HEK293T (cell line): ENCODE measurements around the gene NME4.
"Not testable (repeated sequence)": the region's sequence is repeated elsewhere in the genome, so short reads cannot be mapped to it uniquely, and the experiment has no call there.

Experiments used
- CTCF ChIA-PET: fragments of 350-600 bp; formaldehyde crosslinking; extraction: SDS; loops from one replicate; lab custom pipeline; 2021; ENCODE audit warnings: antibody characterized with exemption, inconsistent platforms; lab: Yijun Ruan, JAX
- POLR2A ChIA-PET: fragments of 350-600 bp; formaldehyde crosslinking; extraction: SDS; loops from one replicate; lab custom pipeline; 2020; ENCODE audit warnings: antibody characterized with exemption, inconsistent platforms; lab: Yijun Ruan, JAX
- DNase-seq: peaks from one replicate; pipeline ENCODE4 v3.0.0; 2012; ENCODE audit warnings: mixed read lengths; ENCODE audit errors: extremely low spot score
- ARNT ChIP-seq: fragments of 450-650 bp; IDR thresholded peaks from 2 replicates; pipeline ENCODE4 v1.6.1; 2017; ENCODE audit warnings: mild to moderate bottlenecking
- BHLHE40 ChIP-seq: fragments of 450-650 bp; IDR thresholded peaks from 2 replicates; pipeline ENCODE4 v1.6.1; 2016; ENCODE audit warnings: mild to moderate bottlenecking, moderate library complexity, borderline replicate concordance
- CTBP1 ChIP-seq: fragments of 450-650 bp; IDR thresholded peaks from 2 replicates; pipeline ENCODE4 v1.6.1; 2016; ENCODE audit warnings: borderline replicate concordance
- ELF4 ChIP-seq: fragments of 450-650 bp; IDR thresholded peaks from 2 replicates; pipeline ENCODE4 v1.6.1; 2017; ENCODE audit warnings: antibody characterized with exemption
- FOXA1 ChIP-seq: fragments of 450-650 bp; IDR thresholded peaks from 2 replicates; pipeline ENCODE4 v1.6.1; 2016; ENCODE audit warnings: mild to moderate bottlenecking
- FOXK2 ChIP-seq: fragments of 450-650 bp; IDR thresholded peaks from 2 replicates; pipeline ENCODE4 v1.6.1; 2016; ENCODE audit warnings: mild to moderate bottlenecking
- FOXM1 ChIP-seq: fragments of 450-650 bp; IDR thresholded peaks from 2 replicates; pipeline ENCODE4 v1.6.1; 2017; ENCODE audit warnings: mild to moderate bottlenecking, borderline replicate concordance
- HDGF ChIP-seq: fragments of 450-650 bp; IDR thresholded peaks from 2 replicates; pipeline ENCODE4 v1.6.1; 2017; ENCODE audit warnings: antibody characterized with exemption, borderline replicate concordance
- L3MBTL2 ChIP-seq: fragments of 450-650 bp; conservative IDR thresholded peaks from 2 replicates; pipeline ENCODE4 v1.6.1; 2016; ENCODE audit warnings: mild to moderate bottlenecking
- LEF1 ChIP-seq: fragments of 450-650 bp; IDR thresholded peaks from 2 replicates; pipeline ENCODE4 v1.6.1; 2017; ENCODE audit warnings: mild to moderate bottlenecking, borderline replicate concordance
- NFRKB ChIP-seq: fragments of 450-650 bp; IDR thresholded peaks from 2 replicates; pipeline ENCODE4 v1.6.1; 2016; ENCODE audit warnings: mild to moderate bottlenecking, moderate library complexity
- SP1 ChIP-seq: fragments of 450-650 bp; IDR thresholded peaks from 2 replicates; pipeline ENCODE4 v1.6.1; 2017
- SUZ12 ChIP-seq: fragments of 450-650 bp; IDR thresholded peaks from 2 replicates; pipeline ENCODE4 v1.6.1; 2016; ENCODE audit warnings: mild to moderate bottlenecking
- TARDBP ChIP-seq: fragments of 450-650 bp; IDR thresholded peaks from 2 replicates; pipeline ENCODE4 v1.6.1; 2016
- ZNF384 ChIP-seq: fragments of 450-650 bp; IDR thresholded peaks from 2 replicates; pipeline ENCODE4 v1.6.1; 2016
- TF ChIP-seq, protein P1 (sequence below): fragments of 450-650 bp; IDR thresholded peaks from 2 replicates; pipeline ENCODE4 v1.6.1; 2016

Gene NME4

GRCh38 chr16:359067-359763 is 37.8 kb upstream of the NME4 start:
- POLR2A ChIA-PET = no interaction called here
- CTCF ChIA-PET = no interaction called here
- TF ChIP-seq ARNT (no peak), SUZ12 (no peak), BHLHE40 (no peak), TARDBP (no peak), ELF4 (no peak), FOXA1 (no peak), CTBP1 (no peak), HDGF (no peak), FOXM1 (no peak), LEF1 (no peak)
- TF ChIP-seq, protein P1, sequence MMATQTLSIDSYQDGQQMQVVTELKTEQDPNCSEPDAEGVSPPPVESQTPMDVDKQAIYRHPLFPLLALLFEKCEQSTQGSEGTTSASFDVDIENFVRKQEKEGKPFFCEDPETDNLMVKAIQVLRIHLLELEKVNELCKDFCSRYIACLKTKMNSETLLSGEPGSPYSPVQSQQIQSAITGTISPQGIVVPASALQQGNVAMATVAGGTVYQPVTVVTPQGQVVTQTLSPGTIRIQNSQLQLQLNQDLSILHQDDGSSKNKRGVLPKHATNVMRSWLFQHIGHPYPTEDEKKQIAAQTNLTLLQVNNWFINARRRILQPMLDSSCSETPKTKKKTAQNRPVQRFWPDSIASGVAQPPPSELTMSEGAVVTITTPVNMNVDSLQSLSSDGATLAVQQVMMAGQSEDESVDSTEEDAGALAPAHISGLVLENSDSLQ = no peak
- DNase-seq = no peak

GRCh38 chr16:359871-360697 is 36.9 kb upstream of the NME4 start:
- no peak for DNase-seq
- TF ChIP-seq NFRKB = no peak
- no peak for TF ChIP-seq FOXA1
- TF ChIP-seq, protein P1 = no peak
- no peak for TF ChIP-seq LEF1
- no peak for TF ChIP-seq TARDBP
- no peak for TF ChIP-seq L3MBTL2
- TF ChIP-seq FOXM1 = no peak
- TF ChIP-seq ZNF384 = no peak
- TF ChIP-seq FOXK2 = no peak
- no peak for TF ChIP-seq SP1
- no peak for TF ChIP-seq HDGF
- TF ChIP-seq BHLHE40 = no peak
- TF ChIP-seq ARNT = no peak
- TF ChIP-seq SUZ12 = no peak
- TF ChIP-seq CTBP1 = no peak
- TF ChIP-seq ELF4 = no peak
- CTCF ChIA-PET = no interaction called here
- POLR2A ChIA-PET = no interaction called here

DNA sequence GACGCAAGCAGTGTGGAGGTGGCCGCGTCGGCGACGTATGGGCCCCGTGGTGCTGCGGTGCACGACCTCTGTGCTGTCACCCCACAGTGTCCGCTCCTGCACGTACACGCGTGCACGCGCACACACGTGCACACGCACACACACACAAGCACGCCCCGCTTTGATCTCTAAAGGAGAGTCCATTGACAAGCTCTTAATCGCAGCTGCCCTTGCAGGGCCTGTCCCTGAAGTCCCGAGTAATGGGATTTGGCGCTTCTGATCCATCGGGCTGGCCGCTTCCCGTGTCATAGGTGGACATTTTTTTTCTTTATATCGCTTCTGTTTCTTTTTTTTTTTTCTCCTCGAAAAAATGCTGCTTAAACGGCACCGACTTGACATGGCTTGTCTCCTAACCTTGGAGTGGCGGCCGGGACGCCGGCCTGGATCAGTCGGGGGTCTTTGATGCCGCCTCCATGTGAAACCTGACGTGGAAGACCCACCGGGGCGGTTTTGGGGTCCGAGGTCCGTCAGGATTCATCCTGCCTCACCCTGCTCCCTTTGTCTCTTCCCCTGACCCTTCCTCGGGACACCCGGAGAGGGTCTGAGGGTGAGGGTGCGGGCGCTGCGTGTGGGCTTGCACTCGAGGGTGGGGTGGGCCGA is 36.2 kb upstream of the NME4 start:
- CTCF ChIA-PET = interaction anchor here (2.0 kb wide), 1 partner anchor 254 kb away, joined by 15 read pairs; no protein-coding TSS in a partner anchor
- no peak for DNase-seq
- POLR2A ChIA-PET = no interaction called here
- TF ChIP-seq SP1 = no peak
- TF ChIP-seq L3MBTL2 = no peak
- TF ChIP-seq FOXM1 = no peak
- TF ChIP-seq FOXK2 = no peak
- no peak for TF ChIP-seq ELF4
- TF ChIP-seq CTBP1 = no peak
- TF ChIP-seq LEF1 = no peak
- TF ChIP-seq HDGF = no peak
- TF ChIP-seq, protein P1 = no peak
- TF ChIP-seq SUZ12 = no peak
- TF ChIP-seq FOXA1 = no peak
- no peak for TF ChIP-seq ARNT

GRCh38 chr16:361341-361871 is 35.6 kb upstream of the NME4 start:
- TF ChIP-seq L3MBTL2 = no peak
- no peak for DNase-seq
- ChIA-PET CTCF (interaction anchor here (0.7 to 2.0 kb wide), 4 partner anchors 9 to 290 kb away, joined by 3 to 15 read pairs (median 4); partner anchors contain the start of gene MRPL28), POLR2A (interaction anchor here (0.9 kb wide), 1 partner anchor 133 kb away, joined by 3 read pairs; no protein-coding TSS in a partner anchor)

- TF ChIP-seq ZNF384 (no peak), ARNT (no peak), FOXA1 (no peak), ELF4 (no peak), CTBP1 (no peak), L3MBTL2 (no peak), LEF1 (no peak), TARDBP (no peak), HDGF (no peak), FOXK2 (no peak), BHLHE40 (no peak)
- TF ChIP-seq, protein P1 = no peak
- POLR2A ChIA-PET = interaction anchor here (0.9 kb wide), 1 partner anchor 134 kb away, joined by 3 read pairs; no protein-coding TSS in a partner anchor
- CTCF ChIA-PET = interaction anchor here (0.6 to 2.0 kb wide), 9 partner anchors 8 to 296 kb away, joined by 3 to 15 read pairs (median 3); partner anchors contain the start of gene MRPL28
- DNase-seq = peak; percentile 69
These were observed 34.9 kb upstream of the NME4 start for GRCh38 chr16:361872-362701.

DNA sequence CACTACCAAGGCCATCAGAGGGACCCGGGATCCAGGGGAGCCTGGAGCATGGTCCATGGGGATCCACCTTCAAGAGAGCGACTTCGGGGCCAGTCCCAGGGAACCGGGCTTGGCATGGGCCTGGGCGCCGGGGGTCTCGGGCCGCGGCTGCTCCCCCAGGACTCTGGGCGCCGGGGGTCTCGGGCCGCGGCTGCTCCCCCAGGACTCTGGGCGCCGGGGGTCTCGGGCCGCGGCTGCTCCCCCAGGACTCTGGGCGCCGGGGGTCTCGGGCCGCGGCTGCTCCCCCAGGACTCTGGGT is 34.3 kb upstream of the NME4 start:
- DNase-seq, POLR2A ChIA-PET: not testable (repeated sequence)
- CTCF ChIA-PET = interaction anchor here (0.6 to 2.0 kb wide), 7 partner anchors 12 to 297 kb away, joined by 3 to 15 read pairs (median 3); no protein-coding TSS in a partner anchor
